ENCODE data around the gene SIRT3.

SIRT3 gene

DNA sequence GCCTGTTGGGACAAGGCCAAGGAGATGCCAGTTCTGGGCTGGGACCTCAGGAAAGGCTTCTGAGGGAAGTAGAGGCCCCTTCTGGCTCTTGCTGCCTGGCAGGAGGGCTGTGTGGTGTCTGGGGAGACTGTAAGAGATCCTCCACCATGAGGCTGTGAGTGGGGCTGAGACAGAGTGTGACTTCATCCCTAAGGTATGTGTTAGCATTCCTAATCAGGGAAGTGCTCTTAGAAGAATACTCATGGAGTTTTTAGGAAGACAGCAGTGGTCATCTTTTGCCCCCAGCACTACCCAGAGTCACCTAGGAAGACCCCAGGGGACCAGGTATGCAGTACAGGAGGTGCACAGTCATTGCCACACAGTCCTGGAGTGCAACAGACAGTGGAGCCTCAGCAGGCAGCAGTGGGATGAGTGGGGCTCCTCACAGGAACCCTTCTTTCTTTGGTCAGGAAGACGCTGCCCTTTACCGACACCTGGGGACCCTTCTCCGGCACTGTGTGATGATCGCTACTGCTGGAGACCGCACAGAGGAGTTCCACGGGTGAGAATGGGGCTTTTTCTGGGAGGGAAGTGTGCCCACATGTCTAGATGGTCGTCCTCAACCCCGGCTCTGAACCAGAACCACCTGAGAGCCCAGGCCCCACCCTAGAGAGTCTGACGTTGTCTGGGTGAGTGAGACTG is 25.9 kb downstream of the SIRT3 start:
- Histone ChIP-seq H3K79me1 (replicated peaks; ENCODE audit: low read length, poor library complexity, severe bottlenecking) (peaks cover 14% of the 10 kb centered on the region), H3K4me3 (ENCODE audit: insufficient read depth in 1 of 2, low read depth in 1 of 2, low read length in 2 of 2) (peak overlapping the region; percentile 80 to 97), H3K9me3 (ENCODE audit: control insufficient read depth, low read length) (no peaks in the 10 kb centered on the region), H2BK12ac (ENCODE audit: low read length in 2 of 2) (no peak overlapping the region), H3K9ac (ENCODE audit: low read length) (peak overlapping the region; percentile 98), H3K27me3 (ENCODE audit: control insufficient read depth in 1 of 2, insufficient read depth in 1 of 2, low read length in 2 of 2) (no peaks in the 10 kb centered on the region), H4K8ac (ENCODE audit: low read length) (no peak overlapping the region), H3K27ac (ENCODE audit: low read length, poor library complexity, severe bottlenecking) (peak overlapping the region; percentile 88), H2BK15ac (ENCODE audit: low read depth, poor library complexity, severe bottlenecking) (peak overlapping the region; percentile 33), H3K14ac (ENCODE audit: low read length in 2 of 2) (no peak overlapping the region), H3K4me1 (ENCODE audit: control insufficient read depth, insufficient read depth, low read depth, low read length) (peaks cover 50% of the 10 kb centered on the region), H3K36me3 (ENCODE audit: control insufficient read depth in 1 of 2, insufficient read depth in 2 of 2, low read depth in 1 of 2, low read length in 2 of 2) (peaks cover 62% of the 10 kb centered on the region in 2 experiments), H2BK5ac (ENCODE audit: low read depth, low read length, poor library complexity, severe bottlenecking) (peak overlapping the region; percentile 4), H3K23ac (ENCODE audit: low read length in 2 of 2) (no peak overlapping the region), H3K18ac (ENCODE audit: low read depth in 1 of 2, low read length in 2 of 2) (no peak overlapping the region), H2BK120ac (ENCODE audit: low read depth, low read length) (no peak overlapping the region), H3K4ac (ENCODE audit: low read depth in 1 of 2, low read length in 2 of 2) (no peak overlapping the region), H2AFZ (ENCODE audit: low read depth, low read length) (no peak overlapping the region), H3K4me2 (ENCODE audit: low read length, poor library complexity, severe bottlenecking) (peak overlapping the region; percentile 85), H2AK5ac (ENCODE audit: low read length, severe bottlenecking) (peak overlapping the region; percentile 40), H4K91ac (ENCODE audit: low read length) (peak overlapping the region; percentile 29)
- DNase-seq: peak; percentile 77
- 87% methylated on average over 9 of the region's 9 CpGs for WGBS

DNA sequence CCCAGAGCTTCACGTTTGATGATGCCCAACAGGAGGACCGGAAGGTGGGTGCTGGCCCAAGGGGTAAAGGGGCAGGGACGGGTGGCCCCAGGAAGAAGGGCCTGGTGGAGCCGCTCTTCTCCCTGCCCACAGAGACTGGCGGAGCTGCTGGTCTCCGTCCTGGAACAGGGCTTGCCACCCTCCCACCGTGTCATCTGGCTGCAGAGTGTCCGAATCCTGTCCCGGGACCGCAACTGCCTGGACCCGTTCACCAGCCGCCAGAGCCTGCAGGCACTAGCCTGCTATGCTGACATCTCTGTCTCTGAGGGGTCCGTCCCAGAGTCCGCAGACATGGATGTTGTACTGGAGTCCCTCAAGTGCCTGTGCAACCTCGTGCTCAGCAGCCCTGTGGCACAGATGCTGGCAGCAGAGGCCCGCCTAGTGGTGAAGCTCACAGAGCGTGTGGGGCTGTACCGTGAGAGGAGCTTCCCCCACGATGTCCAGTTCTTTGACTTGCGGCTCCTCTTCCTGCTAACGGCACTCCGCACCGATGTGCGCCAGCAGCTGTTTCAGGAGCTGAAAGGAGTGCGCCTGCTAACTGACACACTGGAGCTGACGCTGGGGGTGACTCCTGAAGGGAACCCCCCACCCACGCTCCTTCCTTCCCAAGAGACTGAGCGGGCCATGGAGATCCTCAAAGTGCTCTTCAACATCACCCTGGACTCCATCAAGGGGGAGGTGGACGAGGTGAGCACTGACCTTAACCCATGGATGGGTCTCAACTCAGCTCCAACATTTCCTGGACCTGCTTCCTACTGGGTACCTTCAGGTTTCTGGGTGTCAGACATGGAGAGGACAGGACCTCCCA is 26.6 kb downstream of the SIRT3 start:
- 60% methylated on average over 29 of the region's 29 CpGs for WGBS
- Histone ChIP-seq H3K4ac (ENCODE audit: low read depth in 1 of 2, low read length in 2 of 2) (peak overlapping the region; percentile 35 to 71), H2BK120ac (ENCODE audit: low read depth, low read length) (no peak overlapping the region)

GRCh38 chr11:208917-209260 is 27.3 kb downstream of the SIRT3 start:
- peak overlapping the region; percentile 88 for H3K27ac ChIP-seq (ENCODE audit: low read length, poor library complexity, severe bottlenecking)
- H3K27me3 ChIP-seq (ENCODE audit: control insufficient read depth in 1 of 2, insufficient read depth in 1 of 2, low read length in 2 of 2): no peaks in the 10 kb centered on the region
- peak overlapping the region; percentile 80 to 97 for H3K4me3 ChIP-seq (ENCODE audit: insufficient read depth in 1 of 2, low read depth in 1 of 2, low read length in 2 of 2)
- H3K9me3 ChIP-seq (ENCODE audit: control insufficient read depth, low read length): no peaks in the 10 kb centered on the region
- H3K4me2 ChIP-seq (ENCODE audit: low read length, poor library complexity, severe bottlenecking): peak overlapping the region; percentile 85
- no peak overlapping the region for H2BK15ac ChIP-seq (ENCODE audit: low read depth, poor library complexity, severe bottlenecking)
- H3K9ac ChIP-seq (ENCODE audit: low read length): peak overlapping the region; percentile 98
- 4% methylated on average over 10 of the region's 26 CpGs for WGBS
- peaks cover 17% of the 10 kb centered on the region for H3K79me1 ChIP-seq (replicated peaks; ENCODE audit: low read length, poor library complexity, severe bottlenecking)
- peak overlapping the region; percentile 54 for H4K8ac ChIP-seq (ENCODE audit: low read length)
- H3K14ac ChIP-seq (ENCODE audit: low read length in 2 of 2): peak overlapping the region in 1 of 2 experiments; percentile 88
- peak overlapping the region in 1 of 2 experiments; percentile 7 for H2BK12ac ChIP-seq (ENCODE audit: low read length in 2 of 2)
- H4K91ac ChIP-seq (ENCODE audit: low read length): peak overlapping the region; percentile 81
- no peak overlapping the region for H2AFZ ChIP-seq (ENCODE audit: low read depth, low read length)
- no peak overlapping the region for H3K23ac ChIP-seq (ENCODE audit: low read length in 2 of 2)
- peak overlapping the region; percentile 47 for H2AK5ac ChIP-seq (ENCODE audit: low read length, severe bottlenecking)
- H3K4me1 ChIP-seq (ENCODE audit: control insufficient read depth, insufficient read depth, low read depth, low read length): peaks cover 61% of the 10 kb centered on the region
- no peak for DNase-seq
- peak overlapping the region in 1 of 2 experiments; percentile 44 for H3K18ac ChIP-seq (ENCODE audit: low read depth in 1 of 2, low read length in 2 of 2)
- H3K4ac ChIP-seq (ENCODE audit: low read depth in 1 of 2, low read length in 2 of 2): peak overlapping the region; percentile 35 to 71
- H2BK5ac ChIP-seq (ENCODE audit: low read depth, low read length, poor library complexity, severe bottlenecking): no peak overlapping the region
- no peak overlapping the region for H2BK120ac ChIP-seq (ENCODE audit: low read depth, low read length)
- H3K36me3 ChIP-seq (ENCODE audit: control insufficient read depth in 1 of 2, insufficient read depth in 2 of 2, low read depth in 1 of 2, low read length in 2 of 2): peaks cover 62 to 66% of the 10 kb centered on the region in 2 experiments

More for the DNA sequence above, 26.6 kb downstream of the SIRT3 start:
- Histone ChIP-seq H3K27me3 (ENCODE audit: control insufficient read depth in 1 of 2, insufficient read depth in 1 of 2, low read length in 2 of 2) (no peaks in the 10 kb centered on the region), H3K4me1 (ENCODE audit: control insufficient read depth, insufficient read depth, low read depth, low read length) (peaks cover 57% of the 10 kb centered on the region), H2BK5ac (ENCODE audit: low read depth, low read length, poor library complexity, severe bottlenecking) (peak overlapping the region; percentile 4), H2AK5ac (ENCODE audit: low read length, severe bottlenecking) (peak overlapping the region; percentile 47), H4K91ac (ENCODE audit: low read length) (peak overlapping the region; percentile 29), H3K23ac (ENCODE audit: low read length in 2 of 2) (no peak overlapping the region), H3K79me1 (replicated peaks; ENCODE audit: low read length, poor library complexity, severe bottlenecking) (peaks cover 18% of the 10 kb centered on the region), H3K9ac (ENCODE audit: low read length) (peak overlapping the region; percentile 98), H4K8ac (ENCODE audit: low read length) (peak overlapping the region; percentile 45), H2AFZ (ENCODE audit: low read depth, low read length) (no peak overlapping the region), H3K4me3 (ENCODE audit: insufficient read depth in 1 of 2, low read depth in 1 of 2, low read length in 2 of 2) (peak overlapping the region; percentile 80 to 97), H3K18ac (ENCODE audit: low read depth in 1 of 2, low read length in 2 of 2) (peak overlapping the region in 1 of 2 experiments; percentile 44), H3K14ac (ENCODE audit: low read length in 2 of 2) (peak overlapping the region in 1 of 2 experiments; percentile 74), H3K9me3 (ENCODE audit: control insufficient read depth, low read length) (no peaks in the 10 kb centered on the region), H2BK15ac (ENCODE audit: low read depth, poor library complexity, severe bottlenecking) (no peak overlapping the region), H2BK12ac (ENCODE audit: low read length in 2 of 2) (peak overlapping the region in 1 of 2 experiments; percentile 48), H3K27ac (ENCODE audit: low read length, poor library complexity, severe bottlenecking) (peak overlapping the region; percentile 88), H3K36me3 (ENCODE audit: control insufficient read depth in 1 of 2, insufficient read depth in 2 of 2, low read depth in 1 of 2, low read length in 2 of 2) (peaks cover 62 to 66% of the 10 kb centered on the region in 2 experiments), H3K4me2 (ENCODE audit: low read length, poor library complexity, severe bottlenecking) (peak overlapping the region; percentile 85)
- DNase-seq: peak; percentile 44

All from mesenchymal stem cell (in vitro differentiated cells and primary cell).